HEK293 (cell line): ENCODE measurements around the gene ERMARD.
"Not testable (repeated sequence)": the region's sequence is repeated elsewhere in the genome, so short reads cannot be mapped to it uniquely, and the experiment has no call there.

Source experiments
- CTCF ChIP-seq: fragments of 450-650 bp; formaldehyde crosslinking; IDR thresholded peaks from 2 replicates; pipeline ENCODE4 v1.5.1; 2016; ENCODE audit warnings: missing biosample characterization, missing genetic modification characterization
- IKZF3 ChIP-seq: fragments of 450-650 bp; IDR thresholded peaks from 2 replicates; pipeline ENCODE4 v1.5.0; 2018; ENCODE audit warnings: missing biosample characterization, mild to moderate bottlenecking, missing genetic modification characterization, moderate library complexity

DNA sequence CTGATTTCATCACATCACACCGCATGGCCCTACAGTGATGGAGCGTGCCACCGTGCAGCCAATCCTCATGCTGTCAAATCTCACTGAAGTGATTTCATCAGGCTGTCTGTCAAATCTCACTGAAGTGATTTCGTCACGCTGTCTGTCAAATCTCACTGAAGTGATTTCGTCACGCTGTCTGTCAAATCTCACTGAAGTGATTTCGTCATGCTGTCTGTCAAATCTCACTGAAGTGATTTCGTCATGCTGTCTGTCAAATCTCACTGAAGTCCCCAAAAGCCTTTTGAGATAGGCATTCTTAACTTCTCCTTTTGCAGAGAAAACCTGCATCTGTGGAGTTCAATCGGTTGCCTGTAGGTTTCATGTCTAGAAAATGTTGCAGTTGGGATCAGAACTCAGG is 14.4 kb downstream of the ERMARD start:
- TF ChIP-seq CTCF; IKZF3 (tag by site-specific recombination): not testable (repeated sequence)
